ENCODE results near the gene CDK14. TPM values are rescaled to one million over a fixed set of nuclear protein-coding genes. Genes with fewer than 3 reads are reported as not detected.

The CDK14 gene
- total and polyA plus RNA-seq, 8 donors = 0.58 to 43.9 (median 12.2) TPM

DNA sequence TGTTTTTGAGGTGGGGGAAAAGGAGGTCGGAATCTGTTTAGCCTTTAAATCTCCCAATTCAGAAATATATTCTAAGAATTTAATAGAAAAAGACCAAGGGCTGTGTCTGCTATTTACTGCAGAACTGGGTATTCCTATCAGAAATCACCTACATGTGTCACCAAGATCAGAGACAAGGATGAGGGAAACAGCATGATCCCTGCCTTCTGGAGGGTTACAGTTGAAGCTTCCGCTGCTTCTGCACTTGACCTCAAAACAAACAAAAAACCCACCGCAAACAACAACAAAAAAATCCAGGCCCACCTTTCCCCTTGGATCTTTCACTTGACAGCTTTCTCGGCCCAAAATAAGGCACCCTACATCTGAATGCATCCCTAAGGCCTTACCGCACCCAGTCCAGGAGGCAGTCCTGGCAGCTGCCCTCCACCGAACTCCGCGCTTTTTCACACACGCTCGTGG lies 750 bp upstream of the CDK14 start:
- TF ChIP-seq POLR2AphosphoS5 (IDR thresholded peaks at IDR 0.05) = no peak
- TF ChIP-seq EP300 (IDR thresholded peaks at IDR 0.05) = no peak
- no peak for TF ChIP-seq POLR2A (IDR thresholded peaks at IDR 0.05)
- no peak for TF ChIP-seq CTCF (IDR thresholded peaks at IDR 0.05)
- intact Hi-C loops (cut with DNase I; ENCODE audit: low total_unique reads) = no loop called here
- no peaks in the 10 kb centered on the region for H3K27me3 ChIP-seq
- DNase-seq = no peak
- H3K36me3 ChIP-seq = no peaks in the 10 kb centered on the region
- H3K4me3 ChIP-seq = peak overlapping the region; percentile 79 to 94 (median 84)
- peak overlapping the region; percentile 81 to 92 (median 84) for H3K27ac ChIP-seq
- no peaks in the 10 kb centered on the region for H3K9me3 ChIP-seq
- H3K4me1 ChIP-seq = peaks cover 0 to 39% (median 20%) of the 10 kb centered on the region in 4 donors
- WGBS, 5 donors = 9 to 21% (median 12%) methylated on average over 9 to 10 of the region's 10 CpGs

- WGBS, 5 donors = 0 to 1% (median 1%) methylated on average over 32 to 47 of the region's 47 CpGs
- peak overlapping the region; percentile 79 to 94 (median 84) for H3K4me3 ChIP-seq
- H3K4me1 ChIP-seq = peaks cover 0 to 48% (median 20%) of the 10 kb centered on the region in 4 donors
- peak overlapping the region; percentile 81 to 92 (median 84) for H3K27ac ChIP-seq
- H3K36me3 ChIP-seq = no peaks in the 10 kb centered on the region
- H3K27me3 ChIP-seq = no peaks in the 10 kb centered on the region
- H3K9me3 ChIP-seq = no peaks in the 10 kb centered on the region
- peak in 1 of 2 donors; percentile 66 for DNase-seq
- intact Hi-C loops (cut with DNase I; ENCODE audit: low total_unique reads) = no loop called here
- no peak for TF ChIP-seq EP300 (IDR thresholded peaks at IDR 0.05)
- TF ChIP-seq POLR2A (IDR thresholded peaks at IDR 0.05) = no peak
- no peak for TF ChIP-seq POLR2AphosphoS5 (IDR thresholded peaks at IDR 0.05)
- no peak for TF ChIP-seq CTCF (IDR thresholded peaks at IDR 0.05)
Observed at GRCh38 chr7:90596671-90597562, 796 bp downstream of the CDK14 start.

DNA sequence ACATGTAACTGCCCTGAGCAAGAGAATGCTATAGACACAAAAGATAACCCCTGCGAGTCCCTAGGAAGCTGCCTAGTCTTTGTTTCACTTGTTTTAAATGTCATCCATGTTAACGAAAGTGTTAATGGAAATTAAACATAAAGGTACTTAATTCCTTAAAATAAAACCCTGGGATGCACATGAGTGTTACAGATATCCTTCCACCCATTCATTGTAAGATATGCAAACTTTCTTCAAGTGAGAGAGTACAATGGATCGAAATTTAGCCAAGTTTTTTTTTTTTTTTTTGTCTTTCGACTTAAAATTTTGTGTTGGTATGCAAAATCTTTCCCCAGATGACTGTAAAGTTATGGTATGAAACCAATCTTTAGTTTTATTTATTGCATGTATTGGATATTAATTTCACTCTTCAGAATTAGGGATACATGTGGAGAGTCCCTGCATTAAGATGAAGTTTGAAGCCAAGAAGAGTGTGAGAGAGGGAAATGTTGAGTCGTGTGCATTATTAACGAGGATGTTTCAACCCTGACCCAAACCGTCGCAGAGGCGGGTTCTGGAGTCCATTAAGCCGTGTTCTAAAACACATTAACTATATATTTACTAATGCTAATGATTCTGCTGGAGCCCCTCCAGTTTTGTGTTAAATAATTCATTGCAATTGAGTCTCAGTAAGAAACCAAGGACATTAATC lies 1.6 kb downstream of the CDK14 start:
- peak overlapping the region; percentile 79 to 94 (median 84) for H3K4me3 ChIP-seq
- no peak for TF ChIP-seq EP300 (IDR thresholded peaks at IDR 0.05)
- H3K27ac ChIP-seq = peak overlapping the region in 2 of 5 donors; percentile 81 to 92
- no peaks in the 10 kb centered on the region for H3K9me3 ChIP-seq
- H3K36me3 ChIP-seq = no peaks in the 10 kb centered on the region
- intact Hi-C loops (cut with DNase I; ENCODE audit: low total_unique reads) = no loop called here
- peaks cover 0 to 48% (median 20%) of the 10 kb centered on the region in 4 donors for H3K4me1 ChIP-seq
- WGBS, 5 donors = 12 to 25% (median 18%) methylated on average over 10 of the region's 10 CpGs
- peak in 1 of 2 donors; percentile 52 for DNase-seq
- H3K27me3 ChIP-seq = no peaks in the 10 kb centered on the region

GRCh38 chr7:90599038-90599437 lies 2.9 kb downstream of the CDK14 start:
- Histone ChIP-seq H3K4me3 (no peak overlapping the region), H3K9me3 (no peaks in the 10 kb centered on the region), H3K4me1 (peaks cover 0 to 48% (median 20%) of the 10 kb centered on the region in 4 donors), H3K27me3 (no peaks in the 10 kb centered on the region), H3K27ac (no peak overlapping the region), H3K36me3 (no peaks in the 10 kb centered on the region)
- TF ChIP-seq POLR2AphosphoS5 (IDR thresholded peaks at IDR 0.05) (no peak), POLR2A (IDR thresholded peaks at IDR 0.05) (no peak), EP300 (IDR thresholded peaks at IDR 0.05) (no peak), CTCF (IDR thresholded peaks at IDR 0.05) (no peak)
- WGBS, 5 donors = 40 to 56% (median 53%) methylated on average over 4 of the region's 4 CpGs
- no peak for DNase-seq
- intact Hi-C loops (cut with DNase I; ENCODE audit: low total_unique reads) = no loop called here

Data from stomach (tissue), 9 donors.